H9 (cell line): ENCODE results near the gene SIPA1L3. TPM values are rescaled to one million over a fixed set of nuclear protein-coding genes. Genes with fewer than 3 reads are reported as not detected.

ENCODE experiments used
- DNase-seq: peaks from one replicate; pipeline ENCODE4 v3.0.0-alpha.2; 2017
- H2AFZ ChIP-seq: one replicate; pipeline ENCODE4 v1.6.1; 2013; ENCODE audit warnings: mild to moderate bottlenecking, low read length, control low read depth, moderate library complexity
- H2AK5ac ChIP-seq: 2 replicates; pipeline ENCODE4 v1.6.1; 2013; ENCODE audit warnings: low read length, control low read depth, mixed read lengths; ENCODE audit not compliant: insufficient read length
- H2BK120ac ChIP-seq: one replicate; pipeline ENCODE4 v1.6.1; 2013; ENCODE audit warnings: low read depth, mild to moderate bottlenecking, low read length, control low read depth, inconsistent platforms; ENCODE audit not compliant: poor library complexity, severe bottlenecking
- H2BK12ac ChIP-seq: 2 replicates; pipeline ENCODE4 v1.6.1; 2013; ENCODE audit warnings: low read length, control low read depth, mixed read lengths, low read depth; ENCODE audit not compliant: insufficient read length
- H2BK15ac ChIP-seq: 2 replicates; pipeline ENCODE4 v1.6.1; 2013; ENCODE audit warnings: low read depth, low read length, control low read depth
- H2BK20ac ChIP-seq: one replicate; pipeline ENCODE4 v1.6.1; 2013; ENCODE audit warnings: low read depth, mild to moderate bottlenecking, low read length, control low read depth, inconsistent platforms; ENCODE audit not compliant: poor library complexity, severe bottlenecking
- H2BK5ac ChIP-seq: 2 replicates; pipeline ENCODE4 v1.6.1; 2013; ENCODE audit warnings: low read length, control low read depth, mixed read lengths; ENCODE audit not compliant: insufficient read length
- H3K14ac ChIP-seq: 2 replicates; pipeline ENCODE4 v1.6.1; 2013; ENCODE audit warnings: low read length, control low read depth; ENCODE audit not compliant: insufficient read depth
- H3K18ac ChIP-seq: 2 replicates; pipeline ENCODE4 v1.6.1; 2013; ENCODE audit warnings: low read depth, mild to moderate bottlenecking, mixed read lengths, low read length, control low read depth; ENCODE audit not compliant: insufficient read length
- H3K23ac ChIP-seq: 2 replicates; pipeline ENCODE4 v1.6.1; 2013; ENCODE audit warnings: low read length, control low read depth, mixed read lengths, low read depth; ENCODE audit not compliant: insufficient read length
- H3K23me2 ChIP-seq: 2 replicates; pipeline ENCODE4 v1.6.1; 2013; ENCODE audit warnings: low read depth, mild to moderate bottlenecking, mixed read lengths, low read length, control low read depth; ENCODE audit not compliant: insufficient read length, poor library complexity, severe bottlenecking
- H3K27ac ChIP-seq: 2 replicates; pipeline ENCODE4 v1.5.1; 2013; ENCODE audit warnings: low read length, control low read depth, mixed read lengths, low read depth; ENCODE audit not compliant: insufficient read length
- H3K27me3 ChIP-seq: 2 replicates; pipeline ENCODE4 v1.6.1; 2013; ENCODE audit warnings: low read length, control low read depth, inconsistent platforms; ENCODE audit not compliant: insufficient read depth
- H3K4ac ChIP-seq: 2 replicates; pipeline ENCODE4 v1.6.1; 2013; ENCODE audit warnings: low read depth, mild to moderate bottlenecking, control low read depth, inconsistent platforms, low read length, moderate library complexity
- H3K4me1 ChIP-seq: 2 replicates; pipeline ENCODE4 v1.6.1; 2013; ENCODE audit warnings: low read length, control low read depth, inconsistent platforms; ENCODE audit not compliant: insufficient read depth
- H3K4me2 ChIP-seq: 2 replicates; pipeline ENCODE4 v1.6.1; 2013; ENCODE audit warnings: low read length, control low read depth, mixed read lengths; ENCODE audit not compliant: insufficient read length, insufficient read depth
- H3K56ac ChIP-seq: 2 replicates; pipeline ENCODE4 v1.6.1; 2013; ENCODE audit warnings: low read depth, mild to moderate bottlenecking, mixed read lengths, low read length, control low read depth; ENCODE audit not compliant: insufficient read length
- H3K79me1 ChIP-seq: 2 replicates; pipeline ENCODE4 v1.6.1; 2013; ENCODE audit warnings: low read depth, mild to moderate bottlenecking, moderate library complexity, low read length, control low read depth, inconsistent platforms; ENCODE audit not compliant: insufficient read depth, poor library complexity, severe bottlenecking
- H3K79me2 ChIP-seq: 2 replicates; pipeline ENCODE4 v1.6.1; 2013; ENCODE audit warnings: low read length, control low read depth, inconsistent platforms; ENCODE audit not compliant: insufficient read depth
- H3K9ac ChIP-seq: 2 replicates; pipeline ENCODE4 v1.6.1; 2013; ENCODE audit warnings: low read length, control low read depth, mixed read lengths; ENCODE audit not compliant: insufficient read length; ENCODE audit errors: extremely low read depth
- H3K9me3 ChIP-seq: one replicate; pipeline ENCODE4 v1.6.1; 2013; ENCODE audit warnings: low read depth, low read length, inconsistent platforms; ENCODE audit not compliant: control insufficient read depth
- H3T11ph ChIP-seq: one replicate; pipeline ENCODE4 v1.6.1; 2013; ENCODE audit warnings: mild to moderate bottlenecking, low read length, control low read depth, inconsistent platforms
- H4K20me1 ChIP-seq: one replicate; pipeline ENCODE4 v1.6.1; 2013; ENCODE audit not compliant: control insufficient read depth, insufficient read length, insufficient read depth
- H4K5ac ChIP-seq: 2 replicates; pipeline ENCODE4 v1.6.1; 2013; ENCODE audit warnings: low read depth, mild to moderate bottlenecking, mixed read lengths, low read length, control low read depth; ENCODE audit not compliant: insufficient read length
- H4K8ac ChIP-seq: replicated peaks from 2 replicates; pipeline ENCODE4 v1.6.1; 2013; ENCODE audit warnings: low read length, control low read depth, mixed read lengths, low read depth; ENCODE audit not compliant: insufficient read length
- H4K91ac ChIP-seq: 2 replicates; pipeline ENCODE4 v1.6.1; 2013; ENCODE audit warnings: low read depth, mild to moderate bottlenecking, moderate library complexity, mixed read lengths, low read length, control low read depth; ENCODE audit not compliant: insufficient read length
- H3K27ac Mint-ChIP-seq, 3 experiments: 2 replicates in 2 of 3; 3 replicates in 1 of 3; pipeline ENCODE4 v1.8.0; 2020 to 2021; ENCODE audit warnings: mixed read lengths in 3 of 3, mild to moderate bottlenecking in 1 of 3, moderate library complexity in 1 of 3
- H3K27me3 Mint-ChIP-seq: 2 replicates; pipeline ENCODE4 v1.8.0; 2021; ENCODE audit warnings: low read depth, mild to moderate bottlenecking, moderate library complexity, mixed read lengths
- H3K36me3 Mint-ChIP-seq, 3 experiments: 2 replicates in 2 of 3; 3 replicates in 1 of 3; pipeline ENCODE4 v1.8.0; 2020 to 2021; ENCODE audit warnings: low read depth in 3 of 3, mixed read lengths in 3 of 3; ENCODE audit not compliant: insufficient read depth in 1 of 3
- H3K4me1 Mint-ChIP-seq, 2 experiments: 2 replicates each; pipeline ENCODE4 v1.8.0; 2020; ENCODE audit warnings: mixed read lengths in 2 of 2
- H3K4me3 Mint-ChIP-seq, 2 experiments: 2 replicates in 1 of 2; 3 replicates in 1 of 2; pipeline ENCODE4 v1.8.0; 2020 to 2021; ENCODE audit warnings: mild to moderate bottlenecking in 2 of 2, mixed read lengths in 2 of 2, moderate library complexity in 1 of 2
- H3K9me3 Mint-ChIP-seq, 2 experiments: 2 replicates in 1 of 2; 3 replicates in 1 of 2; pipeline ENCODE4 v1.8.0; 2020; ENCODE audit warnings: mild to moderate bottlenecking in 2 of 2, mixed read lengths in 2 of 2, moderate library complexity in 1 of 2
- WGBS: extraction: QIAGEN DNeasy Blood & Tissue Kit; methylation state at CpG from one replicate; pipeline ENCODE4 v1.1.7; 2013; ENCODE audit warnings: missing lambda C conversion rate, low lambda C conversion rate, mixed read lengths; ENCODE audit not compliant: insufficient read length; ENCODE audit errors: extremely low coverage; 5-methylcytosine and 5-hydroxymethylcytosine counted together
- total RNA-seq: library from RNA; stranded (reverse); gene quantifications from 2 replicates; pipeline ENCODE4 v1.2.1, GENCODE V29; 2021
- TF ChIP-seq, protein P1 (sequence below): fragments of 200-600 bp; sonication (generic); conservative IDR thresholded peaks from 3 replicates; pipeline ENCODE4 v1.8.0; 2021; ENCODE audit warnings: antibody characterized with exemption, mild to moderate bottlenecking

SIPA1L3 gene
- total RNA-seq, 1 experiment from 2014 or later: 40.1 TPM

DNA sequence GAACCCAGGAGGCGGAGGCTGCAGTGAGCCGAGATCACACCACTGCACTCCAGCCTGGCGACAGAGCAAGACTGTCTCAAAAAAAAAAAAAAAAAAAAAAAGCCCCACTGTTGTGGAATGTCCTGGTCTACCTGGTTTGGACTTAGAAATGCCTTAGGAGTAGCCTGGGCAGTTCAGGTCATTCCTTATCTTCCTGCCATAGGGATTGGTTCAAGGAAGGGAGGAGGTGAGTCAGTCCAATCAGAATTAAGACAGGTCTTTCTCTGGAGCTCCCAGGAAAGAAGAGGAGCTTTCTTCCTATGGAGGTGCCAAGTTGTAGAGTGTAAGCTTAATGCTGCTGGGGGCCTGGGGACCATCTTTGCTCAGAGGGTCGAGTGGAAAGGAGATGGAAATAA lies 44.8 kb downstream of the SIPA1L3 start:
- no peaks in the 10 kb centered on the region for H3K9me3 Mint-ChIP-seq
- no peaks in the 10 kb centered on the region for H3K23me2 ChIP-seq

More for the DNA sequence above, 44.8 kb downstream of the SIPA1L3 start:
- Histone ChIP-seq H3K9me3 (no peaks in the 10 kb centered on the region), H3K9ac (no peak overlapping the region), H4K20me1 (no peaks in the 10 kb centered on the region), H3K79me2 (peaks cover 2% of the 10 kb centered on the region; the same call in 1 of the 2 replicates), H3K4ac (no peak overlapping the region), H3K4me1 (peaks cover 7% of the 10 kb centered on the region; the same call in 1 of the 2 replicates), H4K91ac (no peak overlapping the region), H3K14ac (no peak overlapping the region), H3K23ac (no peak overlapping the region), H3K56ac (no peak overlapping the region), H2BK12ac (no peak overlapping the region), H3K18ac (no peak overlapping the region), H3K79me1 (no peaks in the 10 kb centered on the region), H3T11ph (no peak overlapping the region), H4K5ac (no peak overlapping the region), H2AFZ (no peak overlapping the region), H3K27ac (no peak overlapping the region), H3K4me2 (no peak overlapping the region), H2BK120ac (no peak overlapping the region), H2BK20ac (no peak overlapping the region), H2BK15ac (no peak overlapping the region), H4K8ac (no peak overlapping the region), H2AK5ac (no peak overlapping the region), H3K27me3 (no peaks in the 10 kb centered on the region), H2BK5ac (no peak overlapping the region)
- WGBS: no CpG with 5 or more reads among the region's 4 CpGs
- Mint-ChIP-seq H3K36me3 (peaks cover 0 to 2% (median 0%) of the 10 kb centered on the region in 3 experiments; a peak in 3 of 7 replicates), H3K27ac (peak overlapping the region in 2 of 3 experiments; percentile 39 to 74; a peak in 4 of 7 replicates), H3K27me3 (no peaks in the 10 kb centered on the region), H3K4me1 (peaks cover 42 to 46% of the 10 kb centered on the region in 2 experiments), H3K4me3 (no peak overlapping the region)
- TF ChIP-seq, protein P1, sequence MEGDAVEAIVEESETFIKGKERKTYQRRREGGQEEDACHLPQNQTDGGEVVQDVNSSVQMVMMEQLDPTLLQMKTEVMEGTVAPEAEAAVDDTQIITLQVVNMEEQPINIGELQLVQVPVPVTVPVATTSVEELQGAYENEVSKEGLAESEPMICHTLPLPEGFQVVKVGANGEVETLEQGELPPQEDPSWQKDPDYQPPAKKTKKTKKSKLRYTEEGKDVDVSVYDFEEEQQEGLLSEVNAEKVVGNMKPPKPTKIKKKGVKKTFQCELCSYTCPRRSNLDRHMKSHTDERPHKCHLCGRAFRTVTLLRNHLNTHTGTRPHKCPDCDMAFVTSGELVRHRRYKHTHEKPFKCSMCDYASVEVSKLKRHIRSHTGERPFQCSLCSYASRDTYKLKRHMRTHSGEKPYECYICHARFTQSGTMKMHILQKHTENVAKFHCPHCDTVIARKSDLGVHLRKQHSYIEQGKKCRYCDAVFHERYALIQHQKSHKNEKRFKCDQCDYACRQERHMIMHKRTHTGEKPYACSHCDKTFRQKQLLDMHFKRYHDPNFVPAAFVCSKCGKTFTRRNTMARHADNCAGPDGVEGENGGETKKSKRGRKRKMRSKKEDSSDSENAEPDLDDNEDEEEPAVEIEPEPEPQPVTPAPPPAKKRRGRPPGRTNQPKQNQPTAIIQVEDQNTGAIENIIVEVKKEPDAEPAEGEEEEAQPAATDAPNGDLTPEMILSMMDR: no peak
- DNase-seq: no peak
